ENCODE results near the gene BLOC1S5. TPM values are rescaled to one million over a fixed set of nuclear protein-coding genes. Genes with fewer than 3 reads are reported as not detected.
A peak's percentile ranks its signal among the peaks of the same experiment; 100 is the strongest.

Gene BLOC1S5
- total and polyA plus RNA-seq, 2 of the 13 experiments (the other 11 are each of a cell fraction or from before 2014, with no cell fraction given) = 10.5 to 41.5 TPM

- no peak for TF ChIP-seq TFAP4 (IDR thresholded peaks at IDR 0.05; ENCODE audit: borderline replicate concordance, low read depth)
- TF ChIP-seq ELF3 (CRISPR knock-in tag; IDR thresholded peaks at IDR 0.05) = peak; percentile 25; the same call in 1 of the 2 replicates
- no peak for TF ChIP-seq ARID3A (IDR thresholded peaks at IDR 0.05; ENCODE audit: low read depth, low read length)
These were observed 72.0 kb downstream of the BLOC1S5 start (continued) for GRCh38 chr6:7992002-7992815.

- Histone ChIP-seq H3K27me3 (ENCODE audit: control insufficient read depth in 1 of 2, insufficient read depth in 2 of 2, low read length in 2 of 2) (no peaks in the 10 kb centered on the region), H3K27ac (ENCODE audit: extremely low read length, insufficient read depth, low read length) (no peak overlapping the region), H4K20me1 (ENCODE audit: insufficient read depth, low read length) (no peaks in the 10 kb centered on the region), H2AFZ (ENCODE audit: low read length) (no peak overlapping the region), H3K79me2 (ENCODE audit: insufficient read depth, low read length) (no peaks in the 10 kb centered on the region), H3K4me1 (ENCODE audit: insufficient read depth, low read length) (peaks cover 9% of the 10 kb centered on the region; the same call in 1 of the 2 replicates), H3K9me3 (ENCODE audit: low read length) (no peaks in the 10 kb centered on the region), H3K36me3 (replicated peaks in 1 of 2; ENCODE audit: control insufficient read depth in 1 of 2, insufficient read depth in 2 of 2, low read length in 2 of 2) (no peaks in the 10 kb centered on the region), H3K4me2 (ENCODE audit: low read depth, low read length) (no peak overlapping the region), H3K4me3 (replicated peaks in 1 of 3; ENCODE audit: insufficient read depth in 1 of 3, low read depth in 2 of 3, low read length in 3 of 3) (no peak overlapping the region), H3K9ac (ENCODE audit: insufficient read depth, low read depth, low read length) (no peak overlapping the region)
- 88% methylated on average over 1 of the region's 1 CpG for WGBS (ENCODE audit: low lambda C conversion rate)
- no peak for TF ChIP-seq USF2 (IDR thresholded peaks at IDR 0.05; ENCODE audit: low read depth, low read length)
- no peak for TF ChIP-seq USF2 (CRISPR knock-in tag; IDR thresholded peaks at IDR 0.05; ENCODE audit: borderline replicate concordance)
- TF ChIP-seq MLLT10 (CRISPR knock-in tag; IDR thresholded peaks at IDR 0.05) = no peak
- no peak for TF ChIP-seq BCL6 (CRISPR knock-in tag; IDR thresholded peaks at IDR 0.05)
- no peak for TF ChIP-seq FOXO1 (CRISPR knock-in tag; IDR thresholded peaks at IDR 0.05)
- no peak for TF ChIP-seq EEA1 (CRISPR knock-in tag; IDR thresholded peaks at IDR 0.05; ENCODE audit: borderline replicate concordance)
- TF ChIP-seq MYC (CRISPR knock-in tag; IDR thresholded peaks at IDR 0.05; ENCODE audit: borderline replicate concordance) = no peak
- TF ChIP-seq FOXJ3 (CRISPR knock-in tag; IDR thresholded peaks at IDR 0.05; ENCODE audit: borderline replicate concordance) = no peak
- in situ Hi-C loops (cut with HindIII; ENCODE audit: extremely low pct_ligation_motif_present, low pct_unique_long_range_greater_than_20kb) = loop anchor here (5.0 kb wide), 1 partner anchor 94 kb away; no protein-coding TSS in a partner anchor
- FAIRE-seq = no peak
- ATAC-seq = peak; percentile 59
- intact Hi-C loops (cut with micrococcal nuclease; ENCODE audit: unreplicated experiment) = no loop called here
- no peak for DNase-seq (ENCODE audit: low spot score)
- ChIA-PET CTCF (ENCODE audit: low intra/inter-chr PET ratio, low total read pairs) (interaction anchor here (1.3 to 2.0 kb wide), 4 partner anchors 78 to 270 kb away, joined by 3 to 19 read pairs (median 10); no protein-coding TSS in a partner anchor), POLR2A (interaction anchor here (0.8 kb wide), 1 partner anchor 16 kb away, joined by 3 read pairs; no protein-coding TSS in a partner anchor)
- no TSS peak for BruUV-seq (replicated peaks)
These were observed 72.7 kb downstream of the BLOC1S5 start for GRCh38 chr6:7991536-7991935.
